ENCODE measurements around the gene UACA. TPM values are rescaled to one million over a fixed set of nuclear protein-coding genes. Genes with fewer than 3 reads are reported as not detected.
"Not testable (repeated sequence)": the region's sequence is repeated elsewhere in the genome, so short reads cannot be mapped to it uniquely, and the experiment has no call there.

The UACA gene
- total RNA-seq, 1 experiment from 2014 or later: 141 TPM

- ChIA-PET POLR2A (no interaction called here), CTCF (no interaction called here)
- no peak for DNase-seq
- no peaks in the 10 kb centered on the region for H3K9me3 Mint-ChIP-seq (ENCODE audit: unreplicated experiment)
- H3K4me1 Mint-ChIP-seq (ENCODE audit: low read depth, unreplicated experiment): peaks cover 17% of the 10 kb centered on the region
- H3K36me3 ChIP-seq (ENCODE audit: control insufficient read depth, insufficient read depth, low read length): no peaks in the 10 kb centered on the region
- H3K36me3 Mint-ChIP-seq (ENCODE audit: insufficient read depth, unreplicated experiment): peaks cover 4% of the 10 kb centered on the region
- no peaks in the 10 kb centered on the region for H3K9me3 ChIP-seq
- no peaks in the 10 kb centered on the region for H3K27me3 Mint-ChIP-seq (ENCODE audit: insufficient read depth, unreplicated experiment)
- intact Hi-C loops (cut with micrococcal nuclease; ENCODE audit: unreplicated experiment): no loop called here
- no TSS peak for BruUV-seq (replicated peaks)
- no peaks in the 10 kb centered on the region for H3K27me3 ChIP-seq (replicated peaks; ENCODE audit: control insufficient read depth, insufficient read depth, low read length)
- H3K27ac Mint-ChIP-seq (ENCODE audit: unreplicated experiment): no peak overlapping the region
- H3K4me3 ChIP-seq (ENCODE audit: low read depth, low read length): no peak overlapping the region
- peaks cover 13% of the 10 kb centered on the region for H3K4me1 ChIP-seq
- no peak overlapping the region for H3K4me3 Mint-ChIP-seq (ENCODE audit: unreplicated experiment)
- TF ChIP-seq, protein P1, sequence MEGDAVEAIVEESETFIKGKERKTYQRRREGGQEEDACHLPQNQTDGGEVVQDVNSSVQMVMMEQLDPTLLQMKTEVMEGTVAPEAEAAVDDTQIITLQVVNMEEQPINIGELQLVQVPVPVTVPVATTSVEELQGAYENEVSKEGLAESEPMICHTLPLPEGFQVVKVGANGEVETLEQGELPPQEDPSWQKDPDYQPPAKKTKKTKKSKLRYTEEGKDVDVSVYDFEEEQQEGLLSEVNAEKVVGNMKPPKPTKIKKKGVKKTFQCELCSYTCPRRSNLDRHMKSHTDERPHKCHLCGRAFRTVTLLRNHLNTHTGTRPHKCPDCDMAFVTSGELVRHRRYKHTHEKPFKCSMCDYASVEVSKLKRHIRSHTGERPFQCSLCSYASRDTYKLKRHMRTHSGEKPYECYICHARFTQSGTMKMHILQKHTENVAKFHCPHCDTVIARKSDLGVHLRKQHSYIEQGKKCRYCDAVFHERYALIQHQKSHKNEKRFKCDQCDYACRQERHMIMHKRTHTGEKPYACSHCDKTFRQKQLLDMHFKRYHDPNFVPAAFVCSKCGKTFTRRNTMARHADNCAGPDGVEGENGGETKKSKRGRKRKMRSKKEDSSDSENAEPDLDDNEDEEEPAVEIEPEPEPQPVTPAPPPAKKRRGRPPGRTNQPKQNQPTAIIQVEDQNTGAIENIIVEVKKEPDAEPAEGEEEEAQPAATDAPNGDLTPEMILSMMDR (IDR thresholded peaks at IDR 0.05; ENCODE audit: insufficient read depth in 1 of 2, low read depth in 1 of 2, low read length in 1 of 2, severe bottlenecking in 1 of 2, unreplicated experiment in 1 of 2): no peak
Measured at GRCh38 chr15:70742928-70743327, 20.4 kb downstream of the UACA start.

- peaks cover 18% of the 10 kb centered on the region for H3K4me1 Mint-ChIP-seq (ENCODE audit: low read depth, unreplicated experiment)
- H3K9me3 Mint-ChIP-seq (ENCODE audit: unreplicated experiment): no peaks in the 10 kb centered on the region
- H3K4me3 Mint-ChIP-seq (ENCODE audit: unreplicated experiment): no peak overlapping the region
- Histone ChIP-seq H3K4me1 (peaks cover 13% of the 10 kb centered on the region), H3K36me3 (ENCODE audit: control insufficient read depth, insufficient read depth, low read length) (no peaks in the 10 kb centered on the region), H3K9me3 (no peaks in the 10 kb centered on the region), H3K4me3 (ENCODE audit: low read depth, low read length) (no peak overlapping the region), H3K27me3 (replicated peaks; ENCODE audit: control insufficient read depth, insufficient read depth, low read length) (no peaks in the 10 kb centered on the region)
- no peak overlapping the region for H3K27ac Mint-ChIP-seq (ENCODE audit: unreplicated experiment)
- POLR2A ChIA-PET: no interaction called here
- no TSS peak for BruUV-seq (replicated peaks)
- DNase-seq: no peak
- CTCF ChIA-PET: no interaction called here
- H3K36me3 Mint-ChIP-seq (ENCODE audit: insufficient read depth, unreplicated experiment): peaks cover 4% of the 10 kb centered on the region
- intact Hi-C loops (cut with micrococcal nuclease; ENCODE audit: unreplicated experiment): no loop called here
- TF ChIP-seq, protein P1 (IDR thresholded peaks at IDR 0.05; ENCODE audit: insufficient read depth in 1 of 2, low read depth in 1 of 2, low read length in 1 of 2, severe bottlenecking in 1 of 2, unreplicated experiment in 1 of 2): no peak
- H3K27me3 Mint-ChIP-seq (ENCODE audit: insufficient read depth, unreplicated experiment): no peaks in the 10 kb centered on the region
Measured at GRCh38 chr15:70741677-70742293, 21.6 kb downstream of the UACA start.

DNA sequence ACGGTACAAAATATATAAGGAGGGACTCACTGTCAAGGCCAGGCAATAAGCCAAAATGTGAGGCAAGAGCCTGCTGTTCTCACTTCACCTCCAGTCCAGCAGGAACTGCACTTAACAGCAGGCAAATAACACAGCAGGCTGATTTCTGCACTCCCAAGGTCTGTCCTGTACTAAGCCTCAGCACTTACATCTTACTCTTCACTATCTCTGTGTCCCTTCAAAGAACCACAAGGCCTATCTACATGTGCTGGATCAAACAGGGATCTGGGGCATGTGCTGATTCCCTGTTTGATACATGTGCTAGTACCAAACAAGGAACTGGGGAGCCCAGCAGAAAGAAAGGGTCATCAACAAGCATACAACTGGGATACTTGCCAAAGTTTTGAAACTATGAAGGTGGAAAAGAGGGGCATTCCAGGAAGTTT lies 22.2 kb downstream of the UACA start:
- H3K36me3 Mint-ChIP-seq (ENCODE audit: insufficient read depth, unreplicated experiment): peaks cover 4% of the 10 kb centered on the region
- TF ChIP-seq, protein P1 (IDR thresholded peaks at IDR 0.05; ENCODE audit: insufficient read depth in 1 of 2, low read depth in 1 of 2, low read length in 1 of 2, severe bottlenecking in 1 of 2, unreplicated experiment in 1 of 2): no peak
- intact Hi-C loops (cut with micrococcal nuclease; ENCODE audit: unreplicated experiment): no loop called here
- Histone ChIP-seq H3K27me3 (replicated peaks; ENCODE audit: control insufficient read depth, insufficient read depth, low read length) (no peaks in the 10 kb centered on the region), H3K36me3 (ENCODE audit: control insufficient read depth, insufficient read depth, low read length) (no peaks in the 10 kb centered on the region), H3K4me1 (peaks cover 13% of the 10 kb centered on the region), H3K9me3 (no peaks in the 10 kb centered on the region), H3K4me3 (ENCODE audit: low read depth, low read length) (no peak overlapping the region)
- H3K9me3 Mint-ChIP-seq (ENCODE audit: unreplicated experiment): no peaks in the 10 kb centered on the region
- H3K27ac Mint-ChIP-seq (ENCODE audit: unreplicated experiment): no peak overlapping the region
- ChIA-PET POLR2A (no interaction called here), CTCF (interaction anchor here (0.6 kb wide), 1 partner anchor 74 kb away, joined by 5 read pairs; no protein-coding TSS in a partner anchor)
- H3K27me3 Mint-ChIP-seq (ENCODE audit: insufficient read depth, unreplicated experiment): no peaks in the 10 kb centered on the region
- peaks cover 18% of the 10 kb centered on the region for H3K4me1 Mint-ChIP-seq (ENCODE audit: low read depth, unreplicated experiment)
- no TSS peak for BruUV-seq (replicated peaks)
- no peak for DNase-seq
- H3K4me3 Mint-ChIP-seq (ENCODE audit: unreplicated experiment): no peak overlapping the region

DNA sequence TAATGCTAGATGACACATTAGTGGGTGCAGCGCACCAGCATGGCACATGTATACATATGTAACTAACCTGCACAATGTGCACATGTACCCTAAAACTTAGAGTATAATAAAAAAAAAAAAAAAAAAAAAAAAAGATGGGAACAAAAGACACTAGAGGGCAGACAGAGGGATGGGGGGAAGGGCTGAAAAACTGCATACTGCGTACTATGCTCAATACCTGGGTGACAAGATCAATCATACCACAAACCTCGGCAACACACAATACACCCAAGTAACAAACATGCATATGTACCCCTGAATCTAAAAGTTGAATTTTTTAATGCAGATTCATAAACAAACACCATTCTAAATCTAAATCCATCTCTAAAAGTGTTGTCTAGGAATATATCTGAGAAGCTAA lies 28.3 kb downstream of the UACA start:
- H3K9me3 Mint-ChIP-seq (ENCODE audit: unreplicated experiment); H3K4me3 Mint-ChIP-seq (ENCODE audit: unreplicated experiment); H3K4me1 ChIP-seq; POLR2A ChIA-PET; H3K36me3 Mint-ChIP-seq (ENCODE audit: insufficient read depth, unreplicated experiment); DNase-seq; CTCF ChIA-PET; H3K36me3 ChIP-seq (ENCODE audit: control insufficient read depth, insufficient read depth, low read length); H3K27ac Mint-ChIP-seq (ENCODE audit: unreplicated experiment); intact Hi-C loops (cut with micrococcal nuclease; ENCODE audit: unreplicated experiment); H3K27me3 Mint-ChIP-seq (ENCODE audit: insufficient read depth, unreplicated experiment); H3K27me3 ChIP-seq (replicated peaks; ENCODE audit: control insufficient read depth, insufficient read depth, low read length); H3K4me3 ChIP-seq (ENCODE audit: low read depth, low read length); BruUV-seq (replicated peaks); H3K9me3 ChIP-seq: not testable (repeated sequence)
- H3K4me1 Mint-ChIP-seq (ENCODE audit: low read depth, unreplicated experiment): peaks cover 18% of the 10 kb centered on the region

All from Caco-2 (cell line).